C4-2B (cell line): ENCODE measurements around the gene EIF1B.
A peak's percentile ranks its signal among the peaks of the same experiment; 100 is the strongest.

ENCODE experiments used
- H3K27ac ChIP-seq: fragments of 450-650 bp; 2 replicates; pipeline ENCODE4 v1.5.1; 2017
- ZFX ChIP-seq: fragments of 450-650 bp; IDR thresholded peaks from 2 replicates; pipeline ENCODE4 v1.6.1; 2017
- TF ChIP-seq, protein P1 (sequence below): fragments of 450-650 bp; conservative IDR thresholded peaks from 2 replicates; pipeline ENCODE4 v1.5.1; 2017; ENCODE audit warnings: mild to moderate bottlenecking

EIF1B gene

DNA sequence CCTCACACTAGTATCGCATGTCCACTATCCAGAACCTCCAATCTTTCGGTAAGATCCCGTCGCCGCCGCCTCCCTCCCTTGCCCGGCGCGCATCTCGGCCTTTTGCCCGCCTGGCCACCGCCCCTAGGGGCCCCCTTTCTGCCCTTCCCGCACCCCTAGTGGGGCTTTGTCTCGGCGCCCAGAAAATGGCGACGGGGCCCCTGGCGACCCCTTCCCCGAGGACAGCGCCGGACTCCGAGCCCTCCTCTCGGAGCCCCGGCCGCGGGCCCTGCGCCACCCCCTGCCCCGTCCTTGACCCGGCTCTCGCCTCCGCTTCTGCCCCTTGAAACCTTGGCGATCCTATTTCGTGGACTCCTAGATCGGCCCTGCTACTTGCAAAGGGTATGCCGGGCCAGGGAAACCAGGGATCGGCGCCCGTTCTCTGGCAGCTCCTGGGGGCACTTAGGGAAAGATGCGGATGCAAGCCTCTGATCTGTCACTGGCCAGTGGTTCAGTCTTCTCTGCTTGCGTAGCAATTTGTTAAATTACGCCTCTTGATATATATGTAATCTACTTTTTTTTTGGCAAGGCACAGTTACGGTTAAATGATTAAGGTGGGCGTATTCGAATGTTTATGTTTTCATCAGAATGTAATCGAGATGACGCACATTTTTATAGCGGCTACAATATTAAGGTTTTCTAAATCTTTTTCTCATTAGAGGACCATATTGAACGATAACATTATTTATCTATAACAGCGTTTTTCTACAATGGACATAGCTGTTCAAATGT, 603 bp downstream of the EIF1B start:
- TF ChIP-seq ZFX: peak; percentile 33; the same call in 1 of the 2 replicates
- TF ChIP-seq, protein P1, sequence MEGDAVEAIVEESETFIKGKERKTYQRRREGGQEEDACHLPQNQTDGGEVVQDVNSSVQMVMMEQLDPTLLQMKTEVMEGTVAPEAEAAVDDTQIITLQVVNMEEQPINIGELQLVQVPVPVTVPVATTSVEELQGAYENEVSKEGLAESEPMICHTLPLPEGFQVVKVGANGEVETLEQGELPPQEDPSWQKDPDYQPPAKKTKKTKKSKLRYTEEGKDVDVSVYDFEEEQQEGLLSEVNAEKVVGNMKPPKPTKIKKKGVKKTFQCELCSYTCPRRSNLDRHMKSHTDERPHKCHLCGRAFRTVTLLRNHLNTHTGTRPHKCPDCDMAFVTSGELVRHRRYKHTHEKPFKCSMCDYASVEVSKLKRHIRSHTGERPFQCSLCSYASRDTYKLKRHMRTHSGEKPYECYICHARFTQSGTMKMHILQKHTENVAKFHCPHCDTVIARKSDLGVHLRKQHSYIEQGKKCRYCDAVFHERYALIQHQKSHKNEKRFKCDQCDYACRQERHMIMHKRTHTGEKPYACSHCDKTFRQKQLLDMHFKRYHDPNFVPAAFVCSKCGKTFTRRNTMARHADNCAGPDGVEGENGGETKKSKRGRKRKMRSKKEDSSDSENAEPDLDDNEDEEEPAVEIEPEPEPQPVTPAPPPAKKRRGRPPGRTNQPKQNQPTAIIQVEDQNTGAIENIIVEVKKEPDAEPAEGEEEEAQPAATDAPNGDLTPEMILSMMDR: no peak
- H3K27ac ChIP-seq: peak overlapping the region; percentile 82

DNA sequence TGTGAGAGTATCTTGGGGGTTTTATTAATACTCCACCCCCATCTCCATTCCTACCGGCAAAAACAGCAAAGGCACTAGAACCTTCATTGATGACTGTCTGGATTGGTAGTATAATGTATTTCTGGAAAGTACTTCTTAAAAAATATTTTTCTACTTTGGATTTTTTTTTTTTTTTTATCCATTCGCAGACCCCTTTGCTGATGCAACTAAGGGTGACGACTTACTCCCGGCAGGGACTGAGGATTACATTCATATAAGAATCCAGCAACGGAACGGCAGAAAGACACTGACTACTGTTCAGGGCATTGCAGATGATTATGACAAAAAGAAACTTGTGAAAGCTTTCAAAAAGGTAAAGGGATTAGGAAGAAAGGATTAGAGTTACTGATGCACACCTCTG, 1.2 kb downstream of the EIF1B start:
- TF ChIP-seq, protein P1: no peak
- no peak for TF ChIP-seq ZFX
- H3K27ac ChIP-seq: no peak overlapping the region

DNA sequence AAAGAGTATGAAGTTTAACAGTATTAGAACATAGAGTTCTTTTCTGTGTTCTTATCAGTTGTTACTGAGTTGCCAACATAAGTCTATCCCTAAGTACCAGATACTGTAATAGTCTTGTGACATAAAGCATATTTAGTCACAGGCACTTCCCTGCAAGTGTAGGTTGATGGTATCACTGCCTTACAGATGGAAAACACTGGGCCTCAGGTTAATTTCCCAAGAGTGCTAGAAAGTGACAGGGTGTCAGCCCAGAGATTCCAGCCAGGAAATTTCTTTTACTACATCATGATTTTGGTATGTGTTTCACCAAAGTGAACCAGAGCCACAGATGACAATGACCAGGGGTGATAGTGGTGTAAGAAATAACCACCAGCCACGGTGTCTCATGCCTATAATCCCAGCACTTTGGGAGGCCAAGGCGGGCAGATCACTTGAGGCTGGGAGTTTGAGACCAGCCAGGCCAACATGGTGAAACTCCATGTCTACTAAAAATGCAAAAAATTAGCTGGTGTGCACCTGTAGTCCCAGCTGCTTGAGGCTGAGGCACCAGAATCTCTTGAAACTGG, 3.2 kb downstream of the EIF1B start:
- no peak overlapping the region for H3K27ac ChIP-seq
- no peak for TF ChIP-seq ZFX
- TF ChIP-seq, protein P1: no peak

DNA sequence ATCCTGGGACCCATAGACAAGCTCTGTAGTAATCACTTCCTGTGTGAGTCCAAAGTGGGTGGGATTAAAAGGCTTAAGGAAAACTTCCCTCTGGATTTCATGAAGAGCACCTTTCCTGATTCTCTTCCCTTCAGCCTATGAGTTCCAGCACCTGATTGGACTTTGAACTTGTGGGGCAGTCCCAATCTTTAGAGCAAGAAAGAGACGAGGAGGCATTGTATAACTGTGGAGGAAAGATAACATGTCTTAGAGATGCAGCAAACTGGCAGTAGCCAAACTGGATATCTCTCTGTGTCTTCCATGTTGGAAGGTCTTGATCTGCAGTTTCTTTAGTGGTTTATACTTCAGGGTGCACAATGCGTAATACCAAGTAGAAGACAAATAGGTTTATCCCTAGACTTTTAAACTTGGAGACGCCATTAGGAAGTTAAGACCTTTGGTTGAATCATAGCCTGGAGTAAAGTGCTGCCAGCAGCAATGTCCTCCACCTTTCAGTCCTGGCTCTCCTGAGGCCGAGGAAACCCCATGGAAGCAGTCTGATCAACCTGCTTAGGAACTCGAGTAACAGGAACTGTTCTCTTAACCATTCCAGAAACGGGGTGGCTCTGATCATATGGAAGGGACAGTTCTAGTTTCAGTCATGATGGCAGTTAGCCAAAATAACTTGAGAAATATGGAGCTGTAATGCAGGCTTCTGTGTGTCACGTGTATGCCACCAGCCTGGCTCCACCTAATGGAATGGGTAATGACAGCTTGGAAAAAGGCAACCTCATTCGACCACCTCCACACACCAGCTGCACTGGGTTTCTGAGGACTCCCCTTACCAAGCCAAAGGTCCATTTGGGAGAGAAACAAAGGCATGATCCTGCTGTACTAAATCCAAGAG, 4.7 kb downstream of the EIF1B start:
- no peak for TF ChIP-seq ZFX
- TF ChIP-seq, protein P1: no peak
- H3K27ac ChIP-seq: no peak overlapping the region

DNA sequence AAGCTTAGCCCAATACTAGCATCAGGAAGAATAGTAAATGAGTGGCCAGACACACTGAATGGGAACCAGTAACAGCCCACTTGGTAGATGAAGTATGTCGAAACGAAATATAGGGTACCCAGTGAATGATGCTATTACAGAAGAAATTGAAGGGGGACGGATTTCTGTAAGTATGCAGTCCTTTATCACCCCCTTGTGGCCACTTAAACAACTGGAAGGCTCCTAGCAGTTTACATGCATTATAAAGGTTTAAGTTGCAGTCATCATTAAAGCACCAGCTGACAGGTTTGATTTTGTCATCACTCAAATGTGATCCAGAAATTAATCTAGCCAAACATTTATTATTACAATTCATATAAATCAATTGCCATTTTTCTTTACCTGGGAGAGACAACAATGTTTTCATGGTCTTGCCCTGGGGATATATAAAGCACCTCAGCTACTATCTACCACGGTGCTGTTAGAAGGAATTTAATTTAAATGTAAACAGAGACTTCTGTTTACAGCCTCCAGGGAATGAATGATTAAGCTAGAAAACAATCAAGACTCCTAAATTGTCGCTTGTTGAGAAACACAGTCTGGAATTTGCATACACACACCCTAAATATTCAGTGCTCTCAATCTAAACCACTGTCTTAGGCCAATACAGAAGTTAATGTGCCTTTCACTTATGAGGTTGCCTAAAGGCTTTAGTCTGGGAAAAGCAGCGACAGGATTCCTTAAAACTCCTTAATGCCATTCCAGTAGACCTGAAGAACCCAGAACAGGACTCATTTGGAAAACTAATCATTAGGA, 7.8 kb downstream of the EIF1B start:
- no peak for TF ChIP-seq ZFX
- TF ChIP-seq, protein P1: peak; percentile 85
- H3K27ac ChIP-seq: no peak overlapping the region

DNA sequence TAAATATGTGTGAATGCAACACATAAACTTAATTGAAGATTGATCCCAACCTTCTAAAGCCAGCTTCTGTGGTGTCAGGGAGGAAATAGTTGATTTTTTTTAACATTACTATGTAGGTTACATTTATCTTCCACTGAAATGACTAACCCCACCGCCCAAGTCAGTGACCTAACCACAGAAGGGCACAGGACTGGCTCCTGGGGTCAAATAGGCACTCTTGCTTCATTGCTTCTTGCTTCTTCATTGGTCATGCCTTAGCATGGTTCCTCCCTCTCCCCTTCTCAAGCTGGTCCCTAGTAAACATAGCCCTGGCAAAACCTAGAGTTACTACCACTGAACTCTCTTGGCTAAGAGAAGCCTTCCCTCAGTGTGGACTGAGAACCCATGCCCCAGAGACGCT, 12.3 kb downstream of the EIF1B start:
- TF ChIP-seq, protein P1: no peak
- no peak for TF ChIP-seq ZFX
- no peak overlapping the region for H3K27ac ChIP-seq
